Memory B cell (primary cell): ENCODE results near the gene CASKIN1.

Experiments
- ATAC-seq: fragments of 150-1000 bp; cut with Tn5 transposase; 2 replicates; pipeline ENCODE4 v1.10.0; 2021; ENCODE audit warnings: low read depth, mild to moderate bottlenecking, moderate library complexity
- DNase-seq, 2 donors: peaks; one replicate each; pipeline ENCODE4 v3.0.0; 2022; ENCODE audit warnings: low spot score in 2 of 2
- H3K27ac Mint-ChIP-seq: one replicate; pipeline ENCODE4 v1.8.0; 2022; ENCODE audit warnings: mild to moderate bottlenecking, moderate library complexity, mixed read lengths
- H3K27me3 Mint-ChIP-seq: one replicate; pipeline ENCODE4 v1.8.0; 2022; ENCODE audit warnings: mixed read lengths
- H3K36me3 Mint-ChIP-seq: one replicate; pipeline ENCODE4 v1.8.0; 2022; ENCODE audit warnings: mild to moderate bottlenecking, mixed read lengths
- H3K4me1 Mint-ChIP-seq: one replicate; pipeline ENCODE4 v1.8.0; 2022; ENCODE audit warnings: mixed read lengths
- H3K4me3 Mint-ChIP-seq: one replicate; pipeline ENCODE4 v1.8.0; 2022; ENCODE audit warnings: mild to moderate bottlenecking, moderate library complexity, mixed read lengths
- H3K9me3 Mint-ChIP-seq: one replicate; pipeline ENCODE4 v1.8.0; 2022; ENCODE audit warnings: mixed read lengths

The CASKIN1 gene

GRCh38 chr16:2186064-2186463 lies 10.3 kb downstream of the CASKIN1 start:
- Mint-ChIP-seq H3K9me3 (no peaks in the 10 kb centered on the region), H3K36me3 (no peaks in the 10 kb centered on the region), H3K27me3 (no peaks in the 10 kb centered on the region), H3K4me1 (peaks cover 10% of the 10 kb centered on the region), H3K27ac (no peak overlapping the region), H3K4me3 (no peak overlapping the region)
- ATAC-seq (no peak), DNase-seq (no peak)

GRCh38 chr16:2184962-2185361 lies 11.4 kb downstream of the CASKIN1 start:
- Mint-ChIP-seq H3K27ac (no peak overlapping the region), H3K4me3 (no peak overlapping the region), H3K4me1 (peaks cover 10% of the 10 kb centered on the region), H3K36me3 (no peaks in the 10 kb centered on the region), H3K27me3 (no peaks in the 10 kb centered on the region), H3K9me3 (no peaks in the 10 kb centered on the region)
- no peak for ATAC-seq
- DNase-seq: no peak

GRCh38 chr16:2184346-2184745 lies 12.1 kb downstream of the CASKIN1 start:
- no peaks in the 10 kb centered on the region for H3K9me3 Mint-ChIP-seq
- ATAC-seq (no peak), DNase-seq (no peak)
- H3K27ac Mint-ChIP-seq: no peak overlapping the region
- H3K4me3 Mint-ChIP-seq: peak overlapping the region; percentile 0
- peaks cover 10% of the 10 kb centered on the region for H3K4me1 Mint-ChIP-seq
- no peaks in the 10 kb centered on the region for H3K27me3 Mint-ChIP-seq
- no peaks in the 10 kb centered on the region for H3K36me3 Mint-ChIP-seq

- peak; percentile 43 for ATAC-seq
- Mint-ChIP-seq H3K27ac (no peak overlapping the region), H3K9me3 (no peaks in the 10 kb centered on the region)
Measured at GRCh38 chr16:2183671-2184070, 12.7 kb downstream of the CASKIN1 start.

GRCh38 chr16:2181952-2182351 lies 14.5 kb downstream of the CASKIN1 start:
- Mint-ChIP-seq H3K36me3 (peaks cover 2% of the 10 kb centered on the region), H3K4me3 (no peak overlapping the region), H3K9me3 (no peaks in the 10 kb centered on the region), H3K27me3 (no peaks in the 10 kb centered on the region), H3K27ac (no peak overlapping the region), H3K4me1 (peaks cover 10% of the 10 kb centered on the region)
- ATAC-seq (no peak), DNase-seq (no peak)

More at GRCh38 chr16:2183671-2184070, 12.7 kb downstream of the CASKIN1 start:
- Mint-ChIP-seq H3K4me3 (peak overlapping the region; percentile 56), H3K27me3 (no peaks in the 10 kb centered on the region), H3K36me3 (no peaks in the 10 kb centered on the region), H3K4me1 (peaks cover 10% of the 10 kb centered on the region)
- no peak for DNase-seq

- no peaks in the 10 kb centered on the region for H3K27me3 Mint-ChIP-seq
- ATAC-seq (no peak), DNase-seq (no peak)
- H3K4me1 Mint-ChIP-seq: peaks cover 10% of the 10 kb centered on the region
- no peaks in the 10 kb centered on the region for H3K9me3 Mint-ChIP-seq
- H3K4me3 Mint-ChIP-seq: no peak overlapping the region
- no peak overlapping the region for H3K27ac Mint-ChIP-seq
- peaks cover 2% of the 10 kb centered on the region for H3K36me3 Mint-ChIP-seq
Measured at GRCh38 chr16:2180962-2181923, 15.2 kb downstream of the CASKIN1 start.

GRCh38 chr16:2180461-2180860 lies 15.9 kb downstream of the CASKIN1 start:
- no peak for ATAC-seq
- Mint-ChIP-seq H3K27me3 (no peaks in the 10 kb centered on the region), H3K27ac (no peak overlapping the region), H3K9me3 (no peaks in the 10 kb centered on the region), H3K4me3 (no peak overlapping the region), H3K4me1 (peaks cover 10% of the 10 kb centered on the region), H3K36me3 (peaks cover 2% of the 10 kb centered on the region)
- no peak for DNase-seq

- H3K9me3 Mint-ChIP-seq: no peaks in the 10 kb centered on the region
- no peaks in the 10 kb centered on the region for H3K27me3 Mint-ChIP-seq
- no peak overlapping the region for H3K4me3 Mint-ChIP-seq
- no peak overlapping the region for H3K27ac Mint-ChIP-seq
- DNase-seq (no peak), ATAC-seq (no peak)
- H3K36me3 Mint-ChIP-seq: peaks cover 2% of the 10 kb centered on the region
- H3K4me1 Mint-ChIP-seq: peaks cover 9% of the 10 kb centered on the region
Measured at GRCh38 chr16:2179576-2179975, 16.8 kb downstream of the CASKIN1 start.

GRCh38 chr16:2179107-2179501 lies 17.3 kb downstream of the CASKIN1 start:
- DNase-seq (no peak), ATAC-seq (no peak)
- Mint-ChIP-seq H3K27me3 (no peaks in the 10 kb centered on the region), H3K4me1 (peaks cover 6% of the 10 kb centered on the region), H3K27ac (no peak overlapping the region), H3K36me3 (peaks cover 7% of the 10 kb centered on the region), H3K9me3 (no peaks in the 10 kb centered on the region), H3K4me3 (no peak overlapping the region)

GRCh38 chr16:2178321-2179106 lies 17.9 kb downstream of the CASKIN1 start:
- Mint-ChIP-seq H3K27me3 (no peaks in the 10 kb centered on the region), H3K4me3 (no peak overlapping the region), H3K36me3 (peaks cover 10% of the 10 kb centered on the region), H3K27ac (no peak overlapping the region), H3K4me1 (peaks cover 4% of the 10 kb centered on the region), H3K9me3 (no peaks in the 10 kb centered on the region)
- ATAC-seq (peak; percentile 59), DNase-seq (no peak)

GRCh38 chr16:2177561-2177960 lies 18.8 kb downstream of the CASKIN1 start:
- Mint-ChIP-seq H3K4me1 (no peaks in the 10 kb centered on the region), H3K27ac (no peak overlapping the region), H3K27me3 (no peaks in the 10 kb centered on the region), H3K4me3 (no peak overlapping the region), H3K36me3 (peaks cover 11% of the 10 kb centered on the region), H3K9me3 (no peaks in the 10 kb centered on the region)
- ATAC-seq: no peak
- no peak for DNase-seq

- Mint-ChIP-seq H3K36me3 (peaks cover 11% of the 10 kb centered on the region), H3K4me1 (no peaks in the 10 kb centered on the region), H3K4me3 (no peak overlapping the region), H3K27ac (no peak overlapping the region), H3K27me3 (no peaks in the 10 kb centered on the region), H3K9me3 (no peaks in the 10 kb centered on the region)
- DNase-seq (no peak), ATAC-seq (no peak)
Measured at GRCh38 chr16:2177101-2177500, 19.3 kb downstream of the CASKIN1 start.

- ATAC-seq: no peak
- Mint-ChIP-seq H3K4me3 (no peak overlapping the region), H3K4me1 (no peaks in the 10 kb centered on the region)
Measured at GRCh38 chr16:2176047-2176446, 20.4 kb downstream of the CASKIN1 start.

GRCh38 chr16:2175454-2175853 lies 21.0 kb downstream of the CASKIN1 start:
- no peak overlapping the region for H3K4me3 Mint-ChIP-seq
- H3K4me1 Mint-ChIP-seq: no peaks in the 10 kb centered on the region
- ATAC-seq (no peak), DNase-seq (no peak)
- H3K9me3 Mint-ChIP-seq: no peaks in the 10 kb centered on the region
- H3K27ac Mint-ChIP-seq: no peak overlapping the region
- H3K27me3 Mint-ChIP-seq: no peaks in the 10 kb centered on the region
- peaks cover 11% of the 10 kb centered on the region for H3K36me3 Mint-ChIP-seq

More at GRCh38 chr16:2176047-2176446, 20.4 kb downstream of the CASKIN1 start:
- no peak for DNase-seq
- Mint-ChIP-seq H3K27me3 (no peaks in the 10 kb centered on the region), H3K36me3 (peaks cover 11% of the 10 kb centered on the region), H3K9me3 (no peaks in the 10 kb centered on the region), H3K27ac (no peak overlapping the region)
